ENCODE measurements around the gene LRRC26. TPM values are rescaled to one million over a fixed set of nuclear protein-coding genes. Genes with fewer than 3 reads are reported as not detected.

LRRC26 gene
- total RNA-seq, 2 donors from 2014 or later = 1.3 TPM; not detected in 1

Small RNA genes lying within 50 kb of the gene (microRNA-seq; reads per million reads assigned to microRNA genes)
- 0 reads per million in 2 donors for gene MIR3621 (ENCODE audit: borderline number of aligned reads in 2 of 2, borderline replicate concordance in 2 of 2)

Small RNA genes lying within 50 kb of the gene (small RNA-seq; reads per million reads assigned to genes)
- not detected for gene MIR3621

Other genes starting within 250 kb of the LRRC26 start
- 100 to 1,000 TPM; 156 to 161 TPM for gene FBXW5, start 225.3 kb downstream of the LRRC26 start, total RNA-seq
- gene C8G, start 224.8 kb downstream of the LRRC26 start, total RNA-seq = not detected
- gene LCN12, start 217.8 kb downstream of the LRRC26 start, total RNA-seq = 1 to 10 TPM; 1.3 to 4.9 TPM
- gene PTGDS, start 192.5 kb downstream of the LRRC26 start, total RNA-seq = 10 to 100 TPM; 17.8 to 48.0 TPM
- gene LCNL1, start 187.1 kb downstream of the LRRC26 start, total RNA-seq = not detected
- 10 to 100 TPM; 34.0 to 97.2 TPM for gene PAXX, start 177.6 kb downstream of the LRRC26 start, total RNA-seq
- 1 to 10 TPM in 1 of 2 donors, not detected in 1; 2.0 TPM for gene CLIC3, start 173.5 kb downstream of the LRRC26 start, total RNA-seq
- 10 to 100 TPM; 28.7 to 29.6 TPM for gene ABCA2, start 141.8 kb downstream of the LRRC26 start, total RNA-seq
- gene FUT7, start 138.0 kb downstream of the LRRC26 start, total RNA-seq = not detected
- 100 to 1,000 TPM in 1 of 2 donors, 10 to 100 TPM in 1; 72.1 to 105 TPM for gene NPDC1, start 123.9 kb downstream of the LRRC26 start, total RNA-seq
- gene ENTPD2, start 116.0 kb downstream of the LRRC26 start, total RNA-seq = 1 to 10 TPM; 1.3 to 1.6 TPM
- gene SAPCD2, start 99.5 kb downstream of the LRRC26 start, total RNA-seq = under 1 TPM; 0.66 to 0.78 TPM
- 1 to 10 TPM; 7.8 to 8.2 TPM for gene UAP1L1, start 92.5 kb downstream of the LRRC26 start, total RNA-seq
- gene MAN1B1, start 83.1 kb downstream of the LRRC26 start, total RNA-seq = 10 to 100 TPM; 32.6 to 34.2 TPM
- 100 to 1,000 TPM; 137 to 171 TPM for gene DPP7, start 55.3 kb downstream of the LRRC26 start, total RNA-seq
- gene GRIN1, start 30.9 kb downstream of the LRRC26 start, total RNA-seq = not detected
- not detected for gene TMEM210, start 2.0 kb upstream of the LRRC26 start, total RNA-seq
- 10 to 100 TPM; 24.1 to 51.7 TPM for gene ANAPC2, start 18.5 kb upstream of the LRRC26 start, total RNA-seq
- 10 to 100 TPM; 62.3 to 79.1 TPM for gene SSNA1, start 18.6 kb upstream of the LRRC26 start, total RNA-seq
- 10 to 100 TPM; 90.0 to 91.3 TPM for gene TPRN, start 30.7 kb upstream of the LRRC26 start, total RNA-seq
- 10 to 100 TPM; 11.9 to 18.1 TPM for gene TMEM203, start 35.6 kb upstream of the LRRC26 start, total RNA-seq
- gene NDOR1, start 35.6 kb upstream of the LRRC26 start, total RNA-seq = 10 to 100 TPM; 17.1 to 22.7 TPM
- 10 to 100 TPM in 1 of 2 donors, under 1 TPM in 1; 0.78 to 14.5 TPM for gene RNF208, start 52.2 kb upstream of the LRRC26 start, total RNA-seq
- gene CYSRT1, start 55.1 kb upstream of the LRRC26 start, total RNA-seq = not detected
- under 1 TPM in 1 of 2 donors, not detected in 1; 0.26 TPM for gene RNF224, start 57.5 kb upstream of the LRRC26 start, total RNA-seq
- under 1 TPM in 1 of 2 donors, not detected in 1; 0.33 TPM for gene SLC34A3, start 60.9 kb upstream of the LRRC26 start, total RNA-seq
- gene TUBB4B, start 71.2 kb upstream of the LRRC26 start, total RNA-seq = 100 to 1,000 TPM in 1 of 2 donors, 10 to 100 TPM in 1; 79.1 to 171 TPM
- gene STPG3, start 81.2 kb upstream of the LRRC26 start, total RNA-seq = not detected
- 10 to 100 TPM; 31.3 to 34.2 TPM for gene NELFB, start 85.3 kb upstream of the LRRC26 start, total RNA-seq
- gene TOR4A, start 107.7 kb upstream of the LRRC26 start, total RNA-seq = 10 to 100 TPM in 1 of 2 donors, 1 to 10 TPM in 1; 9.9 to 12.2 TPM
- 10 to 100 TPM; 18.4 to 24.4 TPM for gene NRARP, start 132.2 kb upstream of the LRRC26 start, total RNA-seq